NCI-H1930 (cell line): ENCODE measurements around the gene DOK5.

ENCODE experiments used
- DNase-seq, 2 experiments: peaks; one replicate each; lab custom pipeline; 2025; lab: John Stamatoyannopoulos, UW

DOK5 gene

DNA sequence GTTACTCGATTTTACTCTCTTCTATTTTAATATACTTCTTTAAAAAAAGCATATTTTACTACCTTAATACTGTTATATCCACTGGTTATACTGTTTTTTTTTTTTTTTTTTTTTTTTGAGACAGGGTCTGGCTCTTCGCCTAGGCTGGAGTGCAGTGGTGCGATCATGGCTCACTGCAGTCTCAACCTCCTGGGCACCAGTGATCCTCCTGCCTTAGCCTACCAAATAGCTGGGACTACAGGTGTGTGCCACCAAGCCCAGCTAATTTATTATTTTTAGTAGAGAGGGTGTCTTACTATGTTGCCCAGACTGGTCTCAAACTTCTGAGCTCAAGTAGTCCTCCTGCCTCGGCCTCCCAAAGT is 170.7 kb downstream of the DOK5 start:
- DNase-seq, result no peak

DNA sequence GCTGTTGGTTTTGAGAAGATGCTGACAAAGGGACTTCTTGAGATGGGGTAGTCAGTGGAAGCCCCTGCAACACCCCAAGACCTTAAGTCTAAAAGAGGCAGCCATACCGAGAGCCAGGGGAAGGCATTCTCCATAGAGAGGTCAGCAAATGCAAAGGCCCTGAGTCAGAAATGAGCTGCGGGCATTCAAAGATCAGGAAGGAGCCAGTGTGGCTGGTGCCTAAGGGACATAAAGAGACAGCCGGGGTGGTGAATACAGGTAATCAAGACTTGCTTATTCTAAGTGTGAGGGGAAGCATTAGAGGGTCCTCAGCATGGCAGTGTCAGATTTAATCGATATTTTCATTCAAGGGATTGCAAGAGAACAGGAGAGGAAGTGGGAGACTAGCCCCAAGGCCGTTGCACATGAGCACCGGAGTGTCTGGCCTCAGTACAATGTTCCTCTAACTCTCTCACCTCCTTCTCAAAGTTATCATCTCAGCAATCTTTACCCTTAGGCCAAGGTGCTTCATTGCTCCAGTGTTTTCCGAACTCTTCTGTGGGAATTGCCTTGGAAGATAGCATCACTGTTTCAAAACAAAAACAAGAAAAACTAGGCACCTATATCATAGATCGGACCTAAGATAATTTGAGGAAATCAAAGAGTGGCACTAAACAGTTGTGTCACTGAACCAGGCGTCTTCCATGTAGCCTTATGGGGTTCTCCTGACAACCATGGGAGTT is 173.2 kb downstream of the DOK5 start:
- no peak for DNase-seq

DNA sequence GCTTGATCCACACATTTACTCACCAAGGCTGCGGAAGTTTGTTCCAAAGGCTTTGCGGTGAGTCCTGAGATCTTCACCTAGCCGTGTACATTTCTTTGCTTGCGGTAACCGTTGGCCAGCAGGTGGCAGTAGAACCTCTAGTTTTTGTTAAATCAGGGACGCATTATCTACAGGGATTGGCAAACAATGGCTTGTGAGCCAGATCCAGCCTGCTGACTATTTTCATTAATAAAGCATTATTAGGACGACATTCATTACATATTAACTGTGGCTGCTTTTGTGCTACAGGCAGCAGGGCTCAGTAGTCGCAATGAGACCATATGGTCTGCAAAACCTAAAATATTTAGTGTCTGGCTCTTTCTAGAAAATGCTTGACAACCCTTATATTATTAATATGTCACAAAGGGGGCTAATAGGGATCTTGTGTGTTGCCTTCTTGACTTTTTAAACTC is 174.1 kb downstream of the DOK5 start:
- peak; percentile 56 to 76 for DNase-seq

DNA sequence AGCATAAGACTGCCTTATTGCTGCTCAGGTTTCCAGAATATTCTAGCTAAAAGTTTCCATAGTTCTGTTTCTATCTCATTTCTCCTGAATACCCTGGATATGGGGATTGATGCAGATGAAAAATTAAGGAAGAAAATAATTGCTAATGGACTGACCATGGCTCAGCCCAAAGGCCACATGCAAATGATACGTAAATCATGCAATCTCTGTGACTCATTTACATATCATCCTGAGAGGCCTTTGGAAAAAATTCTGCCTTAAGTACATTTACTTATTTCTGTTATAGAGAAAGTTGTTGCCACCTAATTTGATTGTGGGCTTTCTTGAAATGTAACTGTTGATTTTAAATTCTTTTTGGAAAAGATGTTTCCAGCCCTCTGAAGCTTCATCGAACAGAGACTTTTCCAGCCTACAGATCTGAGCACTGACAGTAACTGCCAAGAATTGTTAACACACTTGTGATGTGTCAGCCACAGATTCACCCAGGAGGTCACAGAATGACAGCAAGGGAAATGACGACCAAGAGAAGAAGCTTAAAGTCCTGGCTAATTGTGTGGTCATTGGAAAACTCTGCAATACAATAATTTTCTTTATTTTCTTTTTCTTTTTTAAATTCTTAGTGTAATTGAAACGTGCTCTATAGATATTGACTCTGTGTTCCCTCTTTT is 174.8 kb downstream of the DOK5 start:
- no peak for DNase-seq

DNA sequence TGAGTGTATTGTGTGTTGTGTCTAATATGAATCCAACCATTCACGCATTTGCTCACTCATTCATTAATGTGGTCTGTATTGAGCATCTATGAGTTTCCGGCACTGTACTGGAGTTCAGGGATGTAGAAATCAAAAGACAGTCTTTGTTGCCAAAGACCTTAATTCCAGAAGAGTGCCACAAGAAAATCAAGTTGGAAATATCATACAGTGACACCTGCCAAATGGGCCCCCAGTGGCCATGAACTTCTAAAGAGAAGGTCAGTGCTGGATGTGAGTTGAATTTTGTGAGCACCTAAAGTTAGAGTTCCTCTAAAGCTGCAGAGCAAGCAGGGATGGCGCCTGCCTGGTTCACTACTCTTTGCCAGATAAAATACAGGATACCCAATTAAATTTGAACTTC is 175.9 kb downstream of the DOK5 start:
- no peak for DNase-seq

DNA sequence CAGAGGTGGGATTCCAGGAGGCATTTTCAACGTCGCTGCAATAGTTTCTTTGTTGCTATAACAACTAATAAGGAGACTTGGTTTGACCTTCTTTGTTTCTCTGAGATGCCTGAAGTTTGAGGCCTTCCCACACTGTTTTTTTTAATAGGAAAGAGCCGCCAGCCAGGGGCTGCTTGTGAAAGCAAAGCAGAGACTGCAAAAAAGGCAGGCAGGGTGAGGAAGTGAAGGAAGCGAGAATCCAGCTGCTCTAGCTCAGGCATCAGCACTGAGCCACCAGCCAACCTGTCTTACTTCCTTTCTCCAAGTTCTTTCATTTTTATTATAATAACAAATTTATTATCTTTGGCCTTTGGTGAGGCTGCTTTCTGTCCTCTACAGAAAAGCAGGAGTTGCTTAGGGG is 179.1 kb downstream of the DOK5 start:
- DNase-seq, result no peak

DNA sequence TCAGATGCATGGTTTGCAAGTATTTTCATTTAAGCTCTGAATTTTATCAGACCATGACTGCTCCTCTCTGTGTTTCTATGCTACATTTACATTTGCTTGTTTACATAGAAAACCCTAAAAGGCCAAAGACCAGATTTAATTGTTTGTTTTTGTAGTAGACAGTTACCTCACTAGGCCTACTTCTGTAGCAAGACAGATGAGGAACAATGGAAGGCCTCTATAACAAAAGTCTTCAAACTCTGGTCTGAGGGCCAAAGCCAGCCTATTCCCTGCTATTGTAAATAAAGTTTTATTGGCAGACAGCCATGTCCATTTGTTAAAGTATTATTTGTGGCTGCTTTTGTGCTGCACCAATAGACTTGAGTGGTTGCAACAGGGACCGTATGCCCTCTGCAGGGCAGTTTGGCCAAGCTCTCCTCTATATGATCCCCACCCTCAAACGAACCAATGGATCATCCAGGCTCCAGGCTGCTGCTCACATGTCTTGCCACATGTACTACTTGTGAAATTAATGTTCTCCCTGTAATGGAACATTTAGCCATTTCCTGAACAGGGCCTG is 182.0 kb downstream of the DOK5 start:
- DNase-seq, result no peak

DNA sequence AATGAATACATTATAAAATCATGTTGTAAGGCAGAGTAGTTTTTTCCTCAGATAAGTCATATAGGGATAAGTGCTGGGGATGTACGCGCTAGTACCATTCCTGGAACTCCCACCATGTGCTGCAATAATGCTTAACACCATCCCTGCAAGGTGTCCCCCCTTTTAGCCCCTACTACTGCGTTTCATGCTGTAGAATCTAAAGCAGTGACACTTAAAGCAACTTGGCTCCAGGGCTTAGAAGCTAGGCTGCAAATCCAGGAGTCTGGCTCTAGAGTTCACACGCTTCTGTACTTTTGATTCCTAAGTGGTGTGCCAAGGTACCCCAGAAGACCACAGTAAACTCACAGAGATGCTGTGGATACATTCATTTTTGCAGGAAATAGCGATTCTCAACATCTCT is 183.1 kb downstream of the DOK5 start:
- DNase-seq, result no peak

DNA sequence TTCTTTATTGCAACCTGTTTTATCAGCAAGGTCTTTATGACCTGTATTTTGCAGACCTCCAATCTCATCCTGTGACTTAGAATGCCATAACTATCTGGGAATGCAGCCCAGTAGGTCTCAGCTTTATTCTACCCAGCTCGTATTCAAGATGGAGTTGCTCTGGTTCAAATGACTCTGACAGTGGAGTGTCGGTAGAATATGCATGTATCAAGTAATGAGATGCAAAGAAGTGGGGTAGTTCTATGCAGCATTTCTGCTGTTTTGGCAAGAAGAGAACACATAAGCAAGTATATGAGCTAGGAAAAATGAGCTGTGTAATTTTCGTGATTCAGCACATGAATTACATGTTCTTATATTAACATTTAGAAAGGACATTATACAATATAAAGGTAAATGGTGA is 185.9 kb downstream of the DOK5 start:
- no peak for DNase-seq

DNA sequence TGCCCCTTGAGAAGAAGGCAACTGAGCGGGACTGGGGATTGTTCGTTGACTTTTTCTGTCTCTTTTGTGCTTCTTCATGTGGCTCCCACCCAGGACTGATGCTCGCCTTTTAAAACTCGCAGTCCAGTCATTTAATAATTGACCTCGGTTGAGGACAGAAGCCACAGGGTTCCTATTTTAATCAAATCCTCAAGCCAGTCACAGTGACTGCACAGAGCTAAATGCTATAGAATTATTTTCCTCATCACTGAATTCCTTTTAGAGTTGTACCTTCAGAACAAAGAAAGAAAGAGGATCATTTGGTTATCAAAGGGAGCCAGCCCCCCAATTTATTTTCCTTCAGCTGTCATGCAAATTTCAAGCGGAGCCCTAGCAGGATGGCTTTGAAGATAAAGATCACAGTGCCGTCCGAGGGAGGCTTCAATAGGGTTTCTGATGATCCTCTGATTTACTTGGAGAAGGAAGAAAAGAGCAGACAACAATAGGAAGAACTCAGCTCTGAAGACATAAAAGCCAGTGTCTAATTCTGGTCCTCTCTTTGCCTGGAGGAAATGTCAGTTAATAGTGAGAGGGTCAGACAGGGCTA is 186.6 kb downstream of the DOK5 start:
- DNase-seq, result no peak

DNA sequence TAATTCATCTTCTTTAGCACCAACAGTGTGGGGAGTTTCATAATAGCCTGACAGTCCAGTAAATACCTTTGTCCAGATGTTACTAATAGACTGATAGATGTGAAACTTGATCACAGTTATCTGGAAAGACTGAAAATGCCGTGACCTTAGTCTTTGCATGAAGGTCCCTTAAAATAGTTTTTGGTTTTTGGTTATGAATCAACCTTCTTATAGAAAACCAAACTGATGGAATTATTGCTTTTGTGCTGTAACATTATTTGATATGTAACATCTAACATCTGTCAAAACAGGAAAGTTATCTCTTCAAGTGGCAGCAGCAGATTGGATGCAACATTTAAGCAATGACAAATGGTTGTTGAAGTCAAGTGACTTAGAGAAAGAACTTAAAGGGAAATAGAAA is 190.4 kb downstream of the DOK5 start:
- no peak for DNase-seq

DNA sequence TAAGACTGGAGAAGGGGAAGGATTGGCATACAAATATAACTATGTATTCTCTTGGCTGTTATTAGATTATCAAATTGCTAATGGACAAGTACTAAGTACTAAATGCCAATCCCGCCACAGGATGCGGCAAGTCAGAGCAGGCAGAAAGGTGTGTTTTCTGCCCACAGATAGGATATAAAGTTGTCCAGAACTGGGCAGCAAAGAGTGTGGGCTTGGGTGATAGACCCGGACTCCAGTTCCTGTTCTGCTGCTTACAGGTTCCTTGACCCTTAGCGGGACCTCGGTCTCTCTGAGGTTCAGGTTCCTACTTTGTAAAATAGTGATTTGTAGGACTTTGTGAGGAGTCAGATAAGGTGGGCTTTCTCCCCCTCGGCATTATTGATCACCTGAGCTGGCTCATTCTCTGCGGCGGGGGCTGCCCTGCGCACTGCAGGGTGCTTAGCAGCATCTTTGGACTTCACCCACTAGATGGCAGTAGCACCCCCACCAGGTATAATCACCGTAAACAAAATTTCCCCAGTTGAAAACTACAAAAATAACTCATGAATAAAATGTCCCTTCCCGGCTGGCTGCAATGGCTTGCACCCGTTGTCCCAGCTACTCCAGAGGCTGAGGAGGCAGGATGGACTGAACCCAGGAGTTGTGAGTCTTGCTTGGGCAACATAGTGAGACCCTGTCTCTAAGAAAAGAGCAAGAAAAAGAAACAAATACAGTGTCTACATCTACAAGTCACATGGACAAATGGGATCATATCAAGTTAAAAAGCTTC is 193.1 kb downstream of the DOK5 start:
- no peak for DNase-seq

DNA sequence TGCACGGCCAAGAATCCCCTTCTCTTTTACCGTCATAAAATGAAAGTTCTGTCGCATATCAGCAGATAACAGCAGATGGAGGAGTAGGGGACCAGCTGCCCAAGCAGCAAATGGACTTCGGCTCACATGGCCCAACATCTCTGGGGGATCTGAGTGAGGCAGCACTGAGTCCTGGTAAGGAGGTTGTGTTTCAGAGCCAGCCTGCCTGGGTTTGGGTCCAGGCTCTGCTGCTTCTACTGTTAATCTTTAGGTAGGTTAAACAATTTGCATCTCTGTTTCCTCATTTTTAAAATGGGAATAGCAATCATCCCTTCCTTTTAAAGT is 193.6 kb downstream of the DOK5 start:
- DNase-seq, result no peak

DNA sequence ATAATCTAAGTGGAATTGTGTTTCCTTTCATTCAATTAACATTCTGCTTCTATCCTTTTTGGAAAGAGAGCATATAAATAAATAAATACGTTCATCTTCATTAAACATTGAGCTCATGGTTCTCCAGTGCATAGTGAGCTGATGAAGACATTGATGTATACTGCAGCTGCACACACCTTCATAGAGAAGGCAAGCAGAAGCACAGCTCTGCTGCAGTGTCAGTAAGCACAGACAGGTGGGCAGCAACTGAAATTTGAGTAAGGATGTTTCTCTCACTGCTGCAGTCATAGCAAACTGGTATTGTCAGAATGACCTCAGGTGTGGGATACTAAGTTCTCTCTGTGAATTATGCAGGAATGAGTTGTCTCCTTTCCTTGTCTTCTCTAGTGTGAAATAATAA is 202.9 kb downstream of the DOK5 start:
- DNase-seq, result no peak

DNA sequence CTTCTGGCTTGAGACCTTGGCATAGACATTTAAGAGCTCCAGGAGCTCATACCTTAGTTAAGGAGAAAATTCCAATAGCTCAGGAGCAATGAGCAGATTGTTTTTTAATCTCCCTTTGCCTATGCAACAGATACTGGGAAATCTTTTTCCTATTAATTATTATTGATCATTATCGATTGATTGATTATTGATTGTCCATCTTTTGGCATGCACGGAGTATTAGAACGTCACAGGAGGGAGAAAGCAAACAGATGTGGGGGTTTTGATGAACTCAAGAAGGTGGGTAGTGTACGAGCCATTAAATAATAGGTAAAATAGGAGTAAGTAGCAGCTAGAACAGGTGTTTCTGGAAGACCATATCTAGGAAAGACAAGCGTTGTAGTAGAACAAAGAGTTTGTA is 205.0 kb downstream of the DOK5 start:
- DNase-seq, result no peak

DNA sequence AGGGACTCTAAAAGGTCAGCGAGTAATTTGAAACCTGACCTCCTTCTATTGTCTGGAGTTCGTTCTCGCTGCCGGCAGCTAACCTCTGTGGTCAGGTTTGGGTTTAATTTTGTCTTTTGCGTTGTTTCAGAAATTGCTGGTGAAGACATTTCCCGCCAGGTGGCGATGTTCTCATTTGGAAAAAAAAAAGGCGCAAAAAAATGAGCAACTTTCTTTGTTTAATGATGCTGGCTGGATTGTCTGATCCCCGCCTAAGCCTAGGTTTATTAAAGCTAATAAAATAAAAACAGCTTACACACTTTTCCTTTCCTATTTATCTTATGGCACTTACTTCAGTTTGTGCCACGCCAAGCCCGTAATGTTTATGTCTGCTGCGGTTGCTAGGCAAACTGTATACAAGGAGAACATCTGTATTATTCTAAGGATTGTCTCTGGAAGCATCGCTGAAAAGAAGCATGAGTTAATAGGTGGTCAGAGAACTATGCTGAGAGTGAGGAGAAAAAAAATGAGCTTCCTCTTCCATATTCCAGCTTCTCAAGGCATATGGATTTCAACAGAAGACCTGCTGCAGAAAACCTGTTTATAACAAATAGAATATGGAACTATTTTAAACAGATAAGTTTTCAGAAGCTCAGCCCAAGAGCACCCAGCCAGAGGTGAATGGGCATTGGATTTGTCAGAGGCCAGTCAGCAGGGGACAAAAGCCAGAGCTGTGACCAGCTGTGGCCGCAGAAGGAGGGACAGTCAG is 205.7 kb downstream of the DOK5 start:
- peak in 1 of 2 experiments; percentile 38 for DNase-seq

DNA sequence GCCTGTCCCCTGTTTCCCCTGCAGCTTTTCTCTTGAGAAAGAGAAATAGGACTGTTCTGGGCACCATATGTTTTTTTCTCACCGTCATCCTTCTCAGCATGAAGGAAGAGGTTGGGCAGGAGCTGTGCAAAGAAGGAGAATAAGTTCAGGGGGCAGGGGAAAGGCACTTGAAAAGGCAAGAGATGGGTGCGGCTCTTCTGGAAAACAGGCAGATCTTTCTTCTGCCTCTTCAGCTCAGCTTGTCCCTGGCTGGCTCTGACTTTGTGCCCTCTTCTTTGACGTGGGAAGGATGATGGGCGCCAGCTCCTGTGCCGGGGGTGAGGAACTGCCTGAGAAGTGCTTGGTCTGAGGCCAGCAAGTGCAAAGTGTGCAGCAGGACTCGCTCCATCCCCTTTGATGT is 206.5 kb downstream of the DOK5 start:
- DNase-seq, result no peak

DNA sequence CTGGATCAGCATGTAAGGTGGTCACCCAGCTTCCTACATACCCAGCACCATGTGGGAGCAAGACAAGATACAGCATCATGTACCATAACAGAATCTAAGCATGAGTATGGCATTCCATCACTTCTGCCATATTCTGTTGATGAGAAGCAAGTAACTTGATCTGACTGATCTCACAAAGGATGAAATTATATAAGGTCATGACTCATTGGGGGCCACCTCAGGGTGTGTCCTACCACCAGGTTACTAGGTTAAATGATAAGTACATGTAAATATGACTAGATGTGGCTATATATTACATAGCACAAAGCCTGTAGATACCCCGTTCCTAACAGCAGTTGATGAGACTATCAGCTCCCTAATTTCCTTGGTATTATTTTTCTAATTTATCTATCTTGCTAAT is 213.1 kb downstream of the DOK5 start:
- no peak for DNase-seq

DNA sequence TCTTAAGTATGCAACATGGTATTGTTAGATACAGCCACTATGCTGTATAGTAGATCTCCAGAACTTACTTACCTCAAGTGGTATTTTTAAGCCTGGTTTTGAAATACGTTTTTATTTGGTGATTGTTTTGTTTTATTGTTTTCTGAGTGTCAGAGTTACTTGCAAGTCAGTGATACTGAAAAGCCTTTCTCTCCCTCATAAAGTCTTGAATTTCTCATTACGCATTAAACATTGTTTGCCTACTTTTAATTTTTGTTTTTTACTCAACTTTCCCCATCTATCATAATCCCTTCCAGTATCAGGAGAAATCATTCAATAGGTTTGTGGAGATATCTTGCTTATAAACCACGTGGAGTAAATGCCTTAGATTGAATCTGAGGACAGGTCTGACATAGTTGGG is 214.9 kb downstream of the DOK5 start:
- DNase-seq, result no peak

DNA sequence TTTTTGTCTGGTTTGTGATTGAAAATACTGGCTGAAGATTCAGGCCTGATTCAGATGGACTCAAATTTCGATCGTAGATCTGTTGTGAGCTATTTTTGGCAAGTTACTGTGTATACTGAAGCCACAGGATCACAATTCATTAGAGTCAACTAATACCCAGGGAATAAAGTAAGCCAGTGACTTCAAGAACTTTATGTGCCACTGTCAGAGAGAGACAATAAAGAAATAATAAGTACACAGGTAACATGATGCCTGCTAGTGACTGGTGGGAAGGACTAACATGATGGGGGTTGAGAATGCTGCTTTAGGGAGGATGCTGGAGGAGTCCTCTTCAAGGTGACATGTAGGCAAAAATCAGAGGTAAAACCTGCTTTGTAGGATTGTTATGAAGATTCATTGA is 215.9 kb downstream of the DOK5 start:
- no peak for DNase-seq

DNA sequence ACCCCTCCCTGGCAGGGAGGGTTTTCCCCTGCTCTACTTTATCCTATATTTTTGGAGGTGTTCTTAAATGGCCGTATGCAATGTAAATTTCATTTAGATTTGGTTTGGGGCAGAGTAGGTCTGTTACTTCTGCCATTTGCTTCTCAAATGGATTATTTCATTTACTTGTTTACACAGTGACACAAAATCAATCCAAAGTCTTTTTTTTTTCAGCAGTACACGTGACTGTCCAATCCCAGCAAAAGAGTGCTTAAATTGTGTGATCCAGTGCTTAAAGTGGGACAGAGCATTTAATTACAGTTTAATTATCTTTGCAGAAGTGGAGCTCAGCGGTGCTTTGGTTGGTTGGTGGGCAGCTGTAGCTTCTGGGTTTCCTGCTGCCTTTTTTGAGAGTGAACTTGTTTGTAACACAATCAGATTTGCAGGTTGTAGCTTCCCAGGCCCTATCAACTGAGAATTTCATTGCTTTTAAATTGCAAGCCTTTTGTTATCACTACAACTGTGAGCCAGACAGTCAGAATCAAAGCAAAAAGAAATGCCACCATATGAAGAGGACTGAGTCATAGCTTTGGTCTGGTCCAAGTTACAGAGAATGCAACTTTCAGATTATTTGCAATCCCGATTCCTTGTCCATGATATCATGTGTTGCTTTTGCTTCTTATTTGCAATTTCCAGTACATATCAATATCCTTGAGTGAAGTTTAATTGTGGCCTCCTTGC is 216.9 kb downstream of the DOK5 start:
- DNase-seq, result no peak
